ENCODE data around the gene IFT20. TPM values are rescaled to one million over a fixed set of nuclear protein-coding genes. Genes with fewer than 3 reads are reported as not detected.

IFT20 gene
- total RNA-seq, 1 experiment from 2014 or later = 21.0 TPM

DNA sequence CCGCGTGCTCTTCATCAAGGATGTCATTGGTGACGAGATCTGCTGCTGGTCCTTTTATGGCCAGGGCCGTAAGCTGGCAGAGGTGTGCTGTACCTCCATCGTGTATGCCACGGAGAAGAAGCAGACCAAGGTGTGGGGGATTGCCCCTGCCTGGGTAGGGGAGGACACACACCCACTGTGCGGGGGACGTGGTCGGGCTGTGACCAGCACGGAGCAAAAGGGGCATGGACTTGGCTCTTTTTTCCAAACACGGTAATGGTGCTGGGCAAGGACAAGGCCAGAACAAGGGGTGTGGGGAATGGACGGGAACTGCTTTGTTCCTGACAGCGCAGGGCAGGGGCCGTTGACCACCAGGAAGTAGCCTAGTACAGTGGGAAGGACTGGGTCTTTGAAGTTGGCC is 7.0 kb upstream of the IFT20 start:
- Histone ChIP-seq H3T11ph (ENCODE audit: low read length) (no peak overlapping the region), H4K5ac (ENCODE audit: insufficient read length, low read depth, low read length) (no peak overlapping the region), H2AFZ (ENCODE audit: low read length) (no peak overlapping the region), H3K4ac (ENCODE audit: low read depth, low read length) (no peak overlapping the region), H3K27me3 (ENCODE audit: insufficient read depth, low read length) (no peaks in the 10 kb centered on the region), H4K91ac (ENCODE audit: insufficient read length, low read depth, low read length) (no peak overlapping the region), H3K9ac (ENCODE audit: extremely low read depth, insufficient read length, low read length) (no peak overlapping the region), H4K20me1 (ENCODE audit: control insufficient read depth, insufficient read depth, insufficient read length) (no peaks in the 10 kb centered on the region), H3K9me3 (ENCODE audit: control insufficient read depth, low read depth, low read length) (no peaks in the 10 kb centered on the region), H3K79me2 (ENCODE audit: insufficient read depth, low read length) (no peaks in the 10 kb centered on the region), H4K8ac (replicated peaks; ENCODE audit: insufficient read length, low read depth, low read length) (no peak overlapping the region), H3K27ac (ENCODE audit: insufficient read length, low read depth, low read length) (no peak overlapping the region), H2BK120ac (ENCODE audit: low read depth, low read length, poor library complexity, severe bottlenecking) (no peak overlapping the region), H2AK5ac (ENCODE audit: insufficient read length, low read length) (no peak overlapping the region), H2BK12ac (ENCODE audit: insufficient read length, low read depth, low read length) (no peak overlapping the region), H3K18ac (ENCODE audit: insufficient read length, low read depth, low read length) (no peak overlapping the region), H2BK5ac (ENCODE audit: insufficient read length, low read length) (no peak overlapping the region), H2BK15ac (ENCODE audit: low read depth, low read length) (no peak overlapping the region), H3K4me1 (ENCODE audit: insufficient read depth, low read length) (no peaks in the 10 kb centered on the region), H2BK20ac (ENCODE audit: low read depth, low read length, poor library complexity, severe bottlenecking) (no peak overlapping the region), H3K56ac (ENCODE audit: insufficient read length, low read depth, low read length) (no peak overlapping the region), H3K23ac (ENCODE audit: insufficient read length, low read depth, low read length) (no peak overlapping the region), H3K4me2 (ENCODE audit: insufficient read depth, insufficient read length, low read length) (no peak overlapping the region), H3K14ac (ENCODE audit: insufficient read depth, low read length) (no peak overlapping the region), H3K79me1 (ENCODE audit: insufficient read depth, low read depth, low read length, poor library complexity, severe bottlenecking) (no peaks in the 10 kb centered on the region), H3K23me2 (ENCODE audit: insufficient read length, low read depth, low read length, poor library complexity, severe bottlenecking) (no peaks in the 10 kb centered on the region)
- no peak for DNase-seq
- TF ChIP-seq, protein P1, sequence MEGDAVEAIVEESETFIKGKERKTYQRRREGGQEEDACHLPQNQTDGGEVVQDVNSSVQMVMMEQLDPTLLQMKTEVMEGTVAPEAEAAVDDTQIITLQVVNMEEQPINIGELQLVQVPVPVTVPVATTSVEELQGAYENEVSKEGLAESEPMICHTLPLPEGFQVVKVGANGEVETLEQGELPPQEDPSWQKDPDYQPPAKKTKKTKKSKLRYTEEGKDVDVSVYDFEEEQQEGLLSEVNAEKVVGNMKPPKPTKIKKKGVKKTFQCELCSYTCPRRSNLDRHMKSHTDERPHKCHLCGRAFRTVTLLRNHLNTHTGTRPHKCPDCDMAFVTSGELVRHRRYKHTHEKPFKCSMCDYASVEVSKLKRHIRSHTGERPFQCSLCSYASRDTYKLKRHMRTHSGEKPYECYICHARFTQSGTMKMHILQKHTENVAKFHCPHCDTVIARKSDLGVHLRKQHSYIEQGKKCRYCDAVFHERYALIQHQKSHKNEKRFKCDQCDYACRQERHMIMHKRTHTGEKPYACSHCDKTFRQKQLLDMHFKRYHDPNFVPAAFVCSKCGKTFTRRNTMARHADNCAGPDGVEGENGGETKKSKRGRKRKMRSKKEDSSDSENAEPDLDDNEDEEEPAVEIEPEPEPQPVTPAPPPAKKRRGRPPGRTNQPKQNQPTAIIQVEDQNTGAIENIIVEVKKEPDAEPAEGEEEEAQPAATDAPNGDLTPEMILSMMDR (conservative IDR thresholded peaks at IDR 0.05) = no peak
- Mint-ChIP-seq H3K9me3 (no peaks in the 10 kb centered on the region), H3K27me3 (ENCODE audit: low read depth) (no peaks in the 10 kb centered on the region), H3K27ac (no peak overlapping the region; a peak in 1 of 7 replicates), H3K36me3 (ENCODE audit: insufficient read depth in 1 of 3, low read depth in 3 of 3) (peaks cover 10 to 64% (median 55%) of the 10 kb centered on the region in 3 experiments; a peak in 6 of 7 replicates), H3K4me1 (peaks cover 14 to 17% of the 10 kb centered on the region in 2 experiments), H3K4me3 (no peak overlapping the region; a peak in 1 of 5 replicates)
- WGBS (ENCODE audit: extremely low coverage, insufficient read length, low lambda C conversion rate) = no CpG with 5 or more reads among the region's 14 CpGs
